Mesenchymal stem cell (in vitro differentiated cells and primary cell): ENCODE measurements around the gene TMEM72.
A peak's percentile ranks its signal among the peaks of the same experiment; 100 is the strongest.

Experiments
- DNase-seq: peaks from one replicate; pipeline ENCODE4 v3.0.0-alpha.2; 2013
- H2AFZ ChIP-seq: one replicate; pipeline ENCODE4 v1.6.1; 2013; ENCODE audit warnings: low read depth, mild to moderate bottlenecking, control low read depth, inconsistent platforms, low read length, moderate library complexity
- H2AK5ac ChIP-seq: 2 replicates; pipeline ENCODE4 v1.6.1; 2013; ENCODE audit warnings: low read length, moderate library complexity, mild to moderate bottlenecking, inconsistent platforms; ENCODE audit not compliant: severe bottlenecking
- H2BK120ac ChIP-seq: one replicate; pipeline ENCODE4 v1.6.1; 2013; ENCODE audit warnings: low read depth, mild to moderate bottlenecking, inconsistent platforms, low read length, moderate library complexity
- H2BK12ac ChIP-seq, 2 experiments: one replicate each; pipeline ENCODE4 v1.6.1; 2013; ENCODE audit warnings: inconsistent platforms in 2 of 2, low read length in 2 of 2, mild to moderate bottlenecking in 2 of 2, moderate library complexity in 2 of 2, control low read depth in 1 of 2
- H2BK15ac ChIP-seq: one replicate; pipeline ENCODE4 v1.6.1; 2013; ENCODE audit warnings: mild to moderate bottlenecking, low read depth, inconsistent platforms; ENCODE audit not compliant: poor library complexity, severe bottlenecking
- H2BK5ac ChIP-seq: 2 replicates; pipeline ENCODE4 v1.6.1; 2013; ENCODE audit warnings: low read depth, mild to moderate bottlenecking, low read length, control low read depth, inconsistent platforms; ENCODE audit not compliant: poor library complexity, severe bottlenecking
- H3K14ac ChIP-seq, 2 experiments: one replicate each; pipeline ENCODE4 v1.6.1; 2013; ENCODE audit warnings: inconsistent platforms in 2 of 2, low read length in 2 of 2, control low read depth in 1 of 2, mild to moderate bottlenecking in 1 of 2, moderate library complexity in 1 of 2
- H3K18ac ChIP-seq, 2 experiments: one replicate each; pipeline ENCODE4 v1.6.1; 2013; ENCODE audit warnings: inconsistent platforms in 2 of 2, low read length in 2 of 2, control low read depth in 1 of 2, low read depth in 1 of 2, mild to moderate bottlenecking in 1 of 2
- H3K23ac ChIP-seq, 2 experiments: one replicate each; pipeline ENCODE4 v1.6.1; 2013; ENCODE audit warnings: inconsistent platforms in 2 of 2, low read length in 2 of 2, mild to moderate bottlenecking in 2 of 2, moderate library complexity in 2 of 2, control low read depth in 1 of 2
- H3K27ac ChIP-seq: 2 replicates; pipeline ENCODE4 v1.5.1; 2013; ENCODE audit warnings: mild to moderate bottlenecking, moderate library complexity, low read length, control low read depth, inconsistent platforms; ENCODE audit not compliant: poor library complexity, severe bottlenecking
- H3K27me3 ChIP-seq, 2 experiments: 2 replicates each; pipeline versions ENCODE4 v1.6.1 to v1.7.0; 2013; ENCODE audit warnings: low read length in 2 of 2, mild to moderate bottlenecking in 2 of 2, moderate library complexity in 2 of 2, control low read depth in 1 of 2, inconsistent platforms in 1 of 2; ENCODE audit not compliant: control insufficient read depth in 1 of 2, insufficient read depth in 1 of 2
- H3K36me3 ChIP-seq, 2 experiments: 2 replicates each; pipeline versions ENCODE4 v1.6.1 to v1.7.0; 2013; ENCODE audit warnings: low read length in 2 of 2, control low read depth in 1 of 2, inconsistent platforms in 1 of 2, low read depth in 1 of 2, mild to moderate bottlenecking in 1 of 2; ENCODE audit not compliant: insufficient read depth in 2 of 2, control insufficient read depth in 1 of 2
- H3K4ac ChIP-seq, 2 experiments: one replicate each; pipeline ENCODE4 v1.6.1; 2013; ENCODE audit warnings: inconsistent platforms in 2 of 2, low read length in 2 of 2, mild to moderate bottlenecking in 2 of 2, moderate library complexity in 2 of 2, control low read depth in 1 of 2, low read depth in 1 of 2
- H3K4me1 ChIP-seq: 2 replicates; pipeline ENCODE4 v1.6.1; 2013; ENCODE audit warnings: low read depth, low read length, control low read depth; ENCODE audit not compliant: control insufficient read depth, insufficient read depth
- H3K4me2 ChIP-seq: 2 replicates; pipeline ENCODE4 v1.6.1; 2013; ENCODE audit warnings: low read length, mild to moderate bottlenecking, inconsistent platforms; ENCODE audit not compliant: poor library complexity, severe bottlenecking
- H3K4me3 ChIP-seq, 2 experiments: 2 replicates each; pipeline versions ENCODE4 v1.5.1 to v1.7.0; 2013; ENCODE audit warnings: low read length in 2 of 2, mild to moderate bottlenecking in 2 of 2, control low read depth in 1 of 2, low read depth in 1 of 2; ENCODE audit not compliant: insufficient read depth in 1 of 2
- H3K79me1 ChIP-seq: replicated peaks from 2 replicates; pipeline ENCODE4 v1.6.1; 2013; ENCODE audit warnings: mild to moderate bottlenecking, control low read depth, low read length, inconsistent platforms; ENCODE audit not compliant: poor library complexity, severe bottlenecking
- H3K9ac ChIP-seq: 2 replicates; pipeline ENCODE4 v1.7.0; 2013; ENCODE audit warnings: mild to moderate bottlenecking, low read length, moderate library complexity
- H3K9me3 ChIP-seq: 2 replicates; pipeline ENCODE4 v1.7.0; 2013; ENCODE audit warnings: mild to moderate bottlenecking, low read length; ENCODE audit not compliant: control insufficient read depth
- H4K8ac ChIP-seq: one replicate; pipeline ENCODE4 v1.6.1; 2013; ENCODE audit warnings: inconsistent platforms, mild to moderate bottlenecking, low read length, moderate library complexity
- H4K91ac ChIP-seq: one replicate; pipeline ENCODE4 v1.6.1; 2013; ENCODE audit warnings: mild to moderate bottlenecking, low read length, inconsistent platforms
- WGBS: methylation state at CpG from one replicate; pipeline ENCODE4 v1.1.7; 2013; ENCODE audit warnings: mixed read lengths; 5-methylcytosine and 5-hydroxymethylcytosine counted together

The TMEM72 gene

GRCh38 chr10:44894691-44895090 is 16.4 kb upstream of the TMEM72 start:
- H3K27me3 ChIP-seq: peaks cover 20 to 25% of the 10 kb centered on the region in 2 experiments
- H3K79me1 ChIP-seq: no peaks in the 10 kb centered on the region
- peaks cover 5% of the 10 kb centered on the region for H3K9me3 ChIP-seq
- H3K4me3 ChIP-seq: no peak overlapping the region
- no peak overlapping the region for H4K8ac ChIP-seq
- no peak overlapping the region for H3K14ac ChIP-seq
- no peak overlapping the region for H2AFZ ChIP-seq
- H3K4me1 ChIP-seq: no peaks in the 10 kb centered on the region
- no peak overlapping the region for H2BK12ac ChIP-seq
- no peak overlapping the region for H3K9ac ChIP-seq
- no peak overlapping the region for H2BK120ac ChIP-seq
- H3K4me2 ChIP-seq: no peak overlapping the region
- H2AK5ac ChIP-seq: no peak overlapping the region
- H2BK5ac ChIP-seq: no peak overlapping the region
- H3K18ac ChIP-seq: no peak overlapping the region
- H3K4ac ChIP-seq: no peak overlapping the region
- DNase-seq: no peak
- no peak overlapping the region for H3K27ac ChIP-seq
- no peaks in the 10 kb centered on the region for H3K36me3 ChIP-seq
- 86% methylated on average over 4 of the region's 4 CpGs for WGBS
- H3K23ac ChIP-seq: no peak overlapping the region
- H4K91ac ChIP-seq: peak overlapping the region; percentile 18
- no peak overlapping the region for H2BK15ac ChIP-seq

DNA sequence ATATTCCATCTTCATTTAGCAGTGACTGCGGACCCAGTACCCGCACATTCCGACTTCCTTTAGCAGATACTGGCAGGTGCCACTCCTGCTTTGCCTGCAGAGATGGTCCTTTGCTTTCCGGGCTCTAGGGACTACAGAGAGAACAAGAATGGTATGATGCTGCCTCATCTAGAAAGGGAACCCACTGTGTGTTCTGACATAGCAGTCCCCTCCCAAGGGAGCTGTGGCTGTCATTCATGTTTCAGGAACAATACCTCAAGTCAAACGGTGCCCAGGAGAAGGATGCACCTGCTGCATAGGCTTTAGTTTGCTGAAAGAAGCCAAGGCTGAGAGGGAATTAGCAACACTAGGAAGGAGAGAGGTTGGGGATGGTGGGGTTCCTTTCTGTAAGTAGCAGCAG is 15.9 kb upstream of the TMEM72 start:
- no peak overlapping the region for H2AK5ac ChIP-seq
- peaks cover 5% of the 10 kb centered on the region for H3K9me3 ChIP-seq
- H2BK12ac ChIP-seq: no peak overlapping the region
- no peaks in the 10 kb centered on the region for H3K79me1 ChIP-seq
- no peak overlapping the region for H2BK120ac ChIP-seq
- H3K4me2 ChIP-seq: no peak overlapping the region
- no peak overlapping the region for H4K91ac ChIP-seq
- no peak overlapping the region for H3K9ac ChIP-seq
- 92% methylated on average over 5 of the region's 5 CpGs for WGBS
- H3K36me3 ChIP-seq: no peaks in the 10 kb centered on the region
- H3K18ac ChIP-seq: no peak overlapping the region
- DNase-seq: no peak
- no peak overlapping the region for H2AFZ ChIP-seq
- no peak overlapping the region for H3K4me3 ChIP-seq
- H4K8ac ChIP-seq: no peak overlapping the region
- peaks cover 14 to 20% of the 10 kb centered on the region in 2 experiments for H3K27me3 ChIP-seq
- no peak overlapping the region for H2BK5ac ChIP-seq
- H3K23ac ChIP-seq: no peak overlapping the region
- no peak overlapping the region for H3K4ac ChIP-seq
- no peak overlapping the region for H2BK15ac ChIP-seq
- peaks cover 3% of the 10 kb centered on the region for H3K4me1 ChIP-seq
- no peak overlapping the region for H3K14ac ChIP-seq
- H3K27ac ChIP-seq: no peak overlapping the region

GRCh38 chr10:44897049-44897448 is 14.1 kb upstream of the TMEM72 start:
- peaks cover 11 to 17% of the 10 kb centered on the region in 2 experiments for H3K27me3 ChIP-seq
- no peak overlapping the region for H2AK5ac ChIP-seq
- H3K79me1 ChIP-seq: no peaks in the 10 kb centered on the region
- H3K18ac ChIP-seq: no peak overlapping the region
- WGBS: 93% methylated on average over 7 of the region's 7 CpGs
- no peak overlapping the region for H3K23ac ChIP-seq
- H3K4me3 ChIP-seq: no peak overlapping the region
- no peak overlapping the region for H3K27ac ChIP-seq
- no peak overlapping the region for H4K91ac ChIP-seq
- H2BK120ac ChIP-seq: no peak overlapping the region
- no peak overlapping the region for H3K14ac ChIP-seq
- H3K4me1 ChIP-seq: peaks cover 3% of the 10 kb centered on the region
- H3K9ac ChIP-seq: no peak overlapping the region
- H3K4me2 ChIP-seq: no peak overlapping the region
- no peak overlapping the region for H2BK12ac ChIP-seq
- H3K36me3 ChIP-seq: no peaks in the 10 kb centered on the region
- H3K4ac ChIP-seq: no peak overlapping the region
- no peak overlapping the region for H4K8ac ChIP-seq
- no peak overlapping the region for H2BK5ac ChIP-seq
- no peak for DNase-seq
- no peak overlapping the region for H2AFZ ChIP-seq
- no peak overlapping the region for H2BK15ac ChIP-seq
- peaks cover 5% of the 10 kb centered on the region for H3K9me3 ChIP-seq

- no peak overlapping the region for H3K9ac ChIP-seq
- no peak overlapping the region for H2BK15ac ChIP-seq
- no peak for DNase-seq
- peaks cover 10% of the 10 kb centered on the region for H3K4me1 ChIP-seq
- no peak overlapping the region for H4K8ac ChIP-seq
- no peak overlapping the region for H2AK5ac ChIP-seq
- H3K27me3 ChIP-seq: peaks cover 22 to 26% of the 10 kb centered on the region in 2 experiments
- H3K4me2 ChIP-seq: no peak overlapping the region
- H2AFZ ChIP-seq: no peak overlapping the region
- H3K23ac ChIP-seq: no peak overlapping the region
- H3K9me3 ChIP-seq: peaks cover 5% of the 10 kb centered on the region
- H3K27ac ChIP-seq: no peak overlapping the region
- H2BK120ac ChIP-seq: no peak overlapping the region
- no peak overlapping the region for H4K91ac ChIP-seq
- peak overlapping the region; percentile 5 to 48 for H3K18ac ChIP-seq
- no peaks in the 10 kb centered on the region for H3K79me1 ChIP-seq
- H2BK5ac ChIP-seq: no peak overlapping the region
- H3K14ac ChIP-seq: no peak overlapping the region
- no peak overlapping the region for H3K4me3 ChIP-seq
- H2BK12ac ChIP-seq: no peak overlapping the region
- 65% methylated on average over 4 of the region's 4 CpGs for WGBS
- H3K4ac ChIP-seq: no peak overlapping the region
- H3K36me3 ChIP-seq: no peaks in the 10 kb centered on the region
Measured at GRCh38 chr10:44898665-44899064, 12.5 kb upstream of the TMEM72 start.
